ENCODE measurements around the gene LHFPL2.

LHFPL2 gene

DNA sequence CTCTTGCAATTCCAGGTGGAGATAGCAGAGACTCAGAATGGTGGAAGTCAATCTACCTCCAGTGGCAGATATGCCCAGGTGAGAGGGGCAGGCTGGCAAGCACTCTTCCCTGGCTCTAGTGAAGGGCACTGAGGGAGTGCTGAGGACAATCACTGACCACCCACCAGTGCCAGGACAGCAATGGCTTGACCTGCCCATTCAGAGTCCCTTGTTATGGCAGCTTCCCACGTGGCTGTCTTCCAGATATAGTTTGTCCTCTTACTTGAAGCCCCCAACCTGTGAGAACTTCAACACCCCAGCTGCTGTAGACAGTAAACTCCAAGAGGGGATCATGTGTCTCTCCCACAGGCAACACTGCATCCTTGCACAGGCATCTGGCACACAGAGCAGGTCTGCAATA lies 104.7 kb downstream of the LHFPL2 start:
- DNase-seq (ENCODE audit: low read depth) = no peak

DNA sequence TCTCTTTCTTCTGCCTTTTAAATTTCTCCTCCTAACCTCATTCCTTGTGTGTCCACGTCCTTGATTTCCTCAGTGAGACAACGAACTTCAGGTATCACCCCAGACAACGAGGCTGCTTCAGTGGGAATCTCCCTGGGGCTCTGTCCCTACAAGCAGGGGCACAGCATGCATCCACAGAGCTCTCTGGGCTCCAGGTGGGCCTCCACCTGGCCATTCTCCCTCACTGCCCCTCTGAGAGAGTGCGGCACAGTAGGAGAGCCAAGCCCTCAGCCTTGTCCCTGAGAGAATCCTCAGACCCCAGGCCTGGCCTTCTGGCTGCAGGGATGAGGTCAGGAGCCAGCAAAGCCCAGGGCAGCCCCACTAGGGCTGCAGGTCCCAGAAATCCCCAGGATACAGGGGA lies 105.3 kb downstream of the LHFPL2 start:
- no peak for DNase-seq (ENCODE audit: low read depth)

DNA sequence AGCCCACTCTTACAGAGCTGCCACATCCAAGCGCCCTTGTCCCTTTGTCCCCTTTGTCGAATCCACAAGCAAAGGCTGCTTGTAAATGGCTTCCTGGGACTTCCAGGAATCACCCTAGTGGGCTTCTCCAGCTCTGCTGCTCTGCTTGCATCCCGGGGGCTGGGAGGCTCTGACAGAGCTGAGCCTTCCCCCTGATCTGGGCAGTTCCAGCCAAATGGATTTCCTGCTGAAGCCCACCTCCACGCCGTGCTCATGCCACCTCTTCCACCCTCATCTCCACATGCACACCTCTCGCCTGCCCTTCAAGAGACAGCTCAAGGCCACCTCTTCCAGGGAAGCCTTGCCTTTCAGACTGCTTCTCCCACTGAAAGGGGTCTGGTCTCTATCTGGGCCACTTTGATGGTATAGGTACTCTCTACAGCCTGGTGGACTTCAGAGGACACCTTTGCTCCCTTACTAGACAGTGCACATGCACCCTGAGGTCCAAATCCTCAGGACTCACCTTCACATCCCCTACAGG lies 106.2 kb downstream of the LHFPL2 start:
- no peak for DNase-seq (ENCODE audit: low read depth)

DNA sequence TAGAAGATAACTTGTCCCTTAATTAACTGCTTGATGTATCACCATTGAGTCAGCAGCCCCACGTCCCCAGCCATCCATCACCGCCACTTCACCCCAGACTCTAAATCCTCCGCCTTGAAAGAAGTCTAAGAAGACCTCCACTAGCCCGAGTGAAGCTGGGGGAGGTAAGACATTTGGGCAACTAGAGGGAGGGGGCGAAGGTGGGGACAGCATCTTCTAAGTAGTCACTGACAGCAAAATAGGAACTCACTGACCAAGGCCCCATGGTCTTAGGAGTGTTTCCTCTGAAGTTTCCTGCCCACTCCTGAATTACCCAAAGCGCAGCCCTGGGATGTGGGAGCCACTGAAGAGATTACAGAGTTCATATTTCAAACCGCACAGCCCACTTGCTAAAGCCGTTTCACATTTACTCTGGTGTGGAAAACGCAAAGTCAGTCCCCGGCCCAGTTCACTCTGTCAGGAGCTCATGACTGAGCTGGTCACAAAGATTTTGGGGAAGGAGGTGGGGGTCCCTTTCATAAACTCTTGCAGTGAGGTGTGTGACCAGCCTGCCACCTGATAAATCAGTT lies 107.4 kb downstream of the LHFPL2 start:
- DNase-seq (ENCODE audit: low read depth) = no peak

DNA sequence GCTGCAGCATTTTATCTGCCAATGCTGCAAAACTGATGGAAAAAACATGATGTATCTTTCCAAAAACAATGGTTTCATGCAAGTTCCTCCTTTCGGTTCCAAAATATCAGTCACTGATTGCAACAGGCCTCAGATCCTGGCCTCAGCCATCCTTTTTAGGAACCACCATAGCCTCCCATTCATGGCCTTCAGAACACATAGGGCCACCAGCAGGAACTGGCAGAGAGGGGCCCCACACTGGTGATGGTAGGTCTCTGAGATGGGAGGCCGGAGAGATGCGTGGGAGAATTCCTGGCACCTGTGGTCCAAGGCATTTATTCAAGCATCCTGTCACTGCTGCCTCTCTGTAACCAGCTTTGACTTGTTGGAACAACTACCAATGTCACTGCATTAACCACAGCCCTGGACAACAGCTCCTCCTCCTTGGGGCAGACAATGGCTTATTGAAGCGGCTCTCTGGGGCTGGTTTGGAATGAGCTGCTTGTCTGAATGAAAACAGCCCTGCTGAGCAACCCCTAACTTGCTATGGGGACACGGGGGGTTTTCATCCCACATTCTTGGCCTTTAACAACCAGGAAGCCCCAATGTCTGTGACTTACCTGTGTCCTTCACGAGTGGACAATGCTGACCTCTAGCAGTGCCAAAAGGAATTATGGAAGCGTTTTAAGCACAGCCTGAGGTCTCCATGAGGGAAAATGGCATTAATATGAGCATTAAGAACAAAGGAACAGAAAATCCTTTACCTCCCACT lies 108.1 kb downstream of the LHFPL2 start:
- DNase-seq (ENCODE audit: low read depth) = no peak

DNA sequence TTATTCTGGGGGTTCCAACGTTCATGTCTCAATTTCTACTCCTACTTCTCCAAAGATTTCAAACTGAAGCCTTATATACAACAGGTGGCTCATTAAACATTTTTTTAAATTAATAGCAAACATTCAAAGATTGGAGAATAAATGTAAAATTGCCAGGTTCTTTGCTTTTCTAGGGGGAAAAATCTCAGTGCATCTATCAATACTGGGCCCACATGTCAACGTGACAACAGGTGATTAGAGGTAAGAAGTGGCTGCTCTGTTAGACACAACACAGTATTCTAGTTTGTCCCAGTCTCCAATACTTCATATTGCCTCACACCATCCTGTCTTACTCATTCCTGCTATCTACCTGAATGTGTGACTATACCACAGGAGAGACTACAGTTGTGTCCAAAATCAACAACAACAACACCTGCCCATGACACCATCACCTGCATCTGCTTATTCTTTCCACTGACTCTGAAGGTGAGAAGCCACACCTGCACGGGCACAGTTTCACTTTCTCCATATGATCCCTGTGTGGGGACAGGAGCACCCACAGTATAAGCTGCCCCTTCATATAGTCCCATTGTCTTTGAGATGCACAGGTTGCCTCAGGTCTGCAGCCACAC lies 110.2 kb downstream of the LHFPL2 start:
- no peak for DNase-seq (ENCODE audit: low read depth)

DNA sequence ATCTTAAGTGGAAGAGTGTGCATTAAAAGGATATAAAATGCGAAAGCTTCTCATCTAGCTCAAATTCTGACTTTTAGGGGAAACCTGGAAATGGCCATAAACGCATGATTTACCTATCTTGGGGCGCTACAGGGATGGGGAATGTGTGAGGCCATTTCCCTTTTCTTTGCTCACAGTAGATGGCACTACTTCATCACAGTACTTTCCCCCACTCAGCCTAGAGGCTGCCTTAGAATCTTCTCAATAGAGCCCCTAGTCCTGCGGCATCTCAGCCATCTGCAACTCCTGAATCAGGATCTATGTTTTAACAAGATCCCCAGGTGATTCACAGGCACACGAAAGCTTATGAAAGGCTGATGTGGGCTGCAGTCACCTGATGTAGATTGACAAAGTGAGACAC lies 110.8 kb downstream of the LHFPL2 start:
- DNase-seq (ENCODE audit: low read depth) = no peak

DNA sequence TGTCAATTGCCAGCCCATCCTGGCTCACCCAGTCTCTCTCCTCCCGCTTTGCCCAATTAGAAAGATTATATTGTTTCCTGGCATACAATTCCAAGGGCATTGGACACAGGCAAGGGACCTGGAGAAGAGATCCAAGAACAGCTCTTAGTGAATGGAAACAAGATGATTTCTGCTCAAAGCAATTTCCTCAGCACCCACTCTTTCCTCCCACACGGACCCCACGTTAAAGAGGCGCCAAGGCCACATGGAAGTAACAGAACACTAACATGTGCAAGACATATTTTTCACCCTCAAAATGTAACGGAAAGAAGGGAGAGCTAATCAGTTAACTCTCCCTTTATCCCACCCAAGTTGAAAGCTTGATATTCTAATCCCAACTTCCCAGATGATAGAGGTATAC lies 111.2 kb downstream of the LHFPL2 start:
- DNase-seq (ENCODE audit: low read depth) = no peak

DNA sequence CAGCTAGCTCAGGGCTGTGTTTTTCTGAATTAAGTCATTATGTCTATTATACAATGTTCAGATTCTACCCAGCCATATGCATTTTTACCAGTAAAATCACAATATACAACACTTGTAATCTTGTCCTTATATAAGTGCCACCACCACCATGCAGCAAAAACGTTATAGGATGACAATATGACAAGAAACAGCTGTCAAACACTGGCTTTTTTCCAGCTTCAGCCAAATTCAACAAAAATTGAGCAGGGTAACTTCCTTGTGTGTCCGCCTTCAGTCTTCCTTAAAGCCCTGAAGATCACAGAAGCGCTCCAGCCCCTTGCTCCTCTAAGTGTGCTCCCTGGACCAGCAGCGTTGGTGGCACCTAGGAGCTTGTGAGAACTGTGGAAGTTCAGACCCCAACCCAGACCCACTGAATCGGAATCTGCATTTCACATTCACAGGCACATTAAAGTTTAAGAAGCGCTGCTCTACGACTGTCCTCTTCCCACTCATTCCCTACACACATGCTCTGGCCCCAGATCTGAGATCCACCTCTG lies 111.8 kb downstream of the LHFPL2 start:
- no peak for DNase-seq (ENCODE audit: low read depth)

DNA sequence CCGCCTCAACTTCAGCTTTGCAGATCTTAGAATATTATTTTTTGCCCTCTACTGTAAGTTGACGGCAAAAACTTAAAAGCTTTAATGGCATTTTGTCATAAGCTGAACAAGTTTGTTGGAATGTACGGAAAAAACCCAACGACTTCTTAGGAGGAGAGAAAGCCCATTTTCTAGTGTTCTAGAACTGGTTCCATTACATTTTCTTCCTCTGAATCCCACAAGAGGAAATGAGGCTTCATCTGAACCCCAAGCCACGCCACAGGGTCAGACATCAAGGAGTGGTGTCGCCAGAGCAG lies 113.7 kb downstream of the LHFPL2 start:
- no peak for DNase-seq (ENCODE audit: low read depth)

DNA sequence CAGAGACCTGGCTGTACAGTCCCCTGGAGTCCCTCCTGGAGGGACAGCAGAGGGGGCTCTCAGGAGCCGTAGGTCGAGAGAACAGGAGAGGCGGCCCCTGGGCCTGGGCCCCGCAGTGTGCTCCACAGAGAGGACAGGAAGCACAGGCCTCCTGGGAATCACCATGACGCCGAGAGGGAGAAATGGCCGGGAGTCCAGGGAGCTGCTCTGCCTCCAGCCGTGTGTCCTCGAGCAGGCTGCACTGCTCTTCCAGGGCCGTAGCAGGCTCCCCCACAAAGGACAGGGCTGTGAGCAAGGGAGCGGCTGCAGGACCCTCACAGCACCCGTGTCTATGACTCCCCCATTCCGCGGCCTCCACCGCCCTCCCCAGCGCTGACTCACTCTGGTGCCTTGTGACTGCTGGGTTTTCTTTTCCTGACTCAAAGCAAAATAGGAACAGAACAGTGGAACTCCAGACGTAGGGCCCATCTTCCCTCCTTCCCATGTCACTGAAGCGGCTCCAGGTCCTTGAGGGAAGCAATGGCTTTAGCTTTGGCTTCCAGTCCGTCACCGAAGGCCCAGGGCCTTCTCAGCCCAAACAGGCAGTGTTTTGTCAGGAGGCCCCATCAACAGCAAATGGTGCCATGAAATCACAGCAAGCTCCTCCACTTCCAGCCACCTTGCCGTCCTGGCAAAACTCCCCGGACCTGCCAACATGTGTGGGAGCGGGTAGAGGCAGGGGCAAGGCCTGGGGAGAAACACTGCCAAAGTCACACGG lies 114.2 kb downstream of the LHFPL2 start:
- DNase-seq (ENCODE audit: low read depth) = no peak

DNA sequence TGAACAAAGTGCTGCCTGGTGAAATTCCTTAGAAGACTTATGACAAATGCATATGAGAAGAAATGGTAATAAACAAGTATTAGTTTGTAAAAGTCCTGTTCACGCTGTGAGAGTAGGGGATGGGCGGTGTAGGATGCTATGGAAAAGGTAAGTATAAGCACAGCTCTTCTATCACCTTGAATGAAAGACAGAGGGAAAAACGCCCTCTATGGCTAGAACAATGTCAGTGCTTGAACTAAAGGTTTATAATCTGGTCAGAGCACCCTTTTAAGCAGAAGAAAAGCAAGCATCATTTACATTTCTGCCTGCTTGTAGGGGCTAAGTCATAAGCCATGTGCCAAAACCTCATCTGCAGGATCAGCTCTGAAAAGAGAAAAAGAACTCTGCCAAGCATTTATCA lies 115.2 kb downstream of the LHFPL2 start:
- no peak for DNase-seq (ENCODE audit: low read depth)

DNA sequence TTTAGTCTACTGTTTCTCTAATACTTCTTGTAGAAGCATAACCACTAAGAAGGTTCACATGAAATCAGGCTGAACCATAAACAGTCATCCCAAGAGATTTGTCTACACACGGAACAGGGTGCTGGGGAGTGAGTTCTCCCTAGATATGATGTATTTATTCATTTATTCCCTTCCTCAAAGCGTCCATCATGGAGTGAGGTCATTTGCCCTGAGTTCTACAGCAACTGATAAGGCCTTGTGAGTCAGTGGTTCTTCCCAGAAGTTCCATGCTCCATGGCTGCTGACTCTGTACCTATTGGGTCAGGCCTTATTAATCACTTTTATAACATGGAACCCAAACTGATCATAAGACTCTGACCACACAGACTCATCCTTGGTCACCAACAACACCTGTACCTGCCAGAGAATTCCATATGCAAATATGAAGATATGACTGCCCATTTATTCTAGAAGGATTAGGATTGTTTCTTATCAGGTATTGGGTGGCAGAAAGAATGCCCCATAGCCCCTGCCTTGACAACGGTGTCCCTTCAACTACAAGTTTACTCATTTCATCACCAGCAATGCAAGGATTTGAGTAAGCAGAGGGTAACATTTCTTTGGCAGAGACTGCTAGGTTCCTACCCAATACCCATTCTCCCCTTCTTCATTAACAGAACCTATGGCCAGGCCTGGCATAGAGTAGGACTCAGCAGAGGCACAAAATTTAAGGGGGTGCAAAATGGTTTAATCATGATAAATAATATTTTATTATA lies 118.1 kb downstream of the LHFPL2 start:
- no peak for DNase-seq (ENCODE audit: low read depth)

DNA sequence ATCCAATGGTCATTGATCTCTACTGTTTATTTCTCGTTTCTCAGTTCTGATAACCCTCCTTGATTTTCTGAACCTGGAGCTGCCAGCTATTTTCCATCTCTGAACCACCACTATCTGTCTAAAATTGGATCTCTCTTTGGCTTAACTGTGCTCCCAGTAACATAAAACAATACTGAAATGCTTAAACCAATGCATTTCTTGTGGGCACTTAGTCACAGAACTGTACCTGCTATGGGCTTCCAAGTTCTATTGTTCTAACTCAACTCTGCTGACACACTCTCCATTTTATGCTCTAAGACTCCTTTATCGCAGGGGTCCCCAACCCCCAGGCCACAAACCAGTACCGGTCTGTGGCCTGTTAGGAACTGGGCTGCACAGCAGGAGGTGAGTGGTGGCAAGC lies 120.6 kb downstream of the LHFPL2 start:
- DNase-seq (ENCODE audit: low read depth) = no peak

DNA sequence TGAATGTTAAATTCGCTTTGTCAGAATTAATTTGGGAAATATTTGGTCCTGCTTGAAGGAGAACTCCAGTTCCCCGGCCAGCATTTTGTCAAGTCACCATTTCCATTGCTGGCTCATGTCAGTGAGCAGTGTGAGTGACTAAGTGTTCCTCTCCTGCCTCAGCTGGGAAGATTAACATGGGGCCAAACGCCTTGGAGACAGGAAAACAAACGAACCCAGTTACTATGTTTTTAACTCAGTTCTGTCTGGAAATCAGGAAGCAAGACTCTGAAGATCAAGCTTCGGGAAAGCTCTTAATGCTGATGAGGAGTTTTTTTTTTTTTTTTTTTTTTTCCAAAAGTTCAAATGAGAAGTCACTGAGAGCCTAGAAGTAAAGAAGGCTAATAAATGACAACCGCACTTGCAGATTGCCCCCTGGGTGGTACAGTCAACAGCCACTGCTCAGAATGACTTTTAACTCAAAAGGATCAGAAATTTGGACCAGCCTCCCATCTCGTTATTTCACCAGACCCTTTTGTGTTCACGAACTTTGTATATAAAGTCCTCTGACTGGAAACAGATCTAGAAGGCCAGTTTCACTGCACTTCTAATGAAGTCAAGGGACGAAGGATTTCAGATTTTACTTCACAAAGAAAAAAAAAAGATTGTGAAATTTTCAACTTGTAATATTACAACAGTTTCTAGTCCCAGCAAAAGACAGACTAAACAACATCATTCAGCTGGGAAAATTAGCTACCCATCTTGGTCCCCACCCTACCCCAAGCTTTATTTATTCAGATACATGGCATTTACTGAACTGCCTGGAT lies 121.3 kb downstream of the LHFPL2 start:
- DNase-seq (ENCODE audit: low read depth) = no peak

DNA sequence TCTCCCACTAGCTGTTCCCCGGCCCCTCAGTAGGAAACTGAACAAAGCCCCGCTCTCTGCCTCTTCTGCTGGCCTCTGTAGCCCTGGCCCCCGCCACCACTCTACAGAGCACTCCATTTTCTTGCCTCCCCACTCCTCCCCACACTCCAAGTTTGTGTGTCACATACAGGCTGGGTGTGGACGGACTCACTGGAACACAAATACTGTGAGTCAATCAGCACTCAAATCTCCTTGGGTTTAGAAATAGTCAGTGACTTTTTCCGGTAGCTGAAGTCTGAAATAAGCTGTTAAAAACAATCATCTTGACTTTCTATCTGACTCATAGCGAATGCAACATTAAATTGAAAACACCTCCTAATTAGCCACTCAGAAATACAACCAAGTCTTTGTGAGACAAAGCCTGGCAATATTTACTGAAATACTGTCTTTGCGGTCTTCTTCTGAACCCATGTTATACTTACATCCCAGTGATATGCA lies 122.5 kb downstream of the LHFPL2 start:
- DNase-seq (ENCODE audit: low read depth) = no peak

DNA sequence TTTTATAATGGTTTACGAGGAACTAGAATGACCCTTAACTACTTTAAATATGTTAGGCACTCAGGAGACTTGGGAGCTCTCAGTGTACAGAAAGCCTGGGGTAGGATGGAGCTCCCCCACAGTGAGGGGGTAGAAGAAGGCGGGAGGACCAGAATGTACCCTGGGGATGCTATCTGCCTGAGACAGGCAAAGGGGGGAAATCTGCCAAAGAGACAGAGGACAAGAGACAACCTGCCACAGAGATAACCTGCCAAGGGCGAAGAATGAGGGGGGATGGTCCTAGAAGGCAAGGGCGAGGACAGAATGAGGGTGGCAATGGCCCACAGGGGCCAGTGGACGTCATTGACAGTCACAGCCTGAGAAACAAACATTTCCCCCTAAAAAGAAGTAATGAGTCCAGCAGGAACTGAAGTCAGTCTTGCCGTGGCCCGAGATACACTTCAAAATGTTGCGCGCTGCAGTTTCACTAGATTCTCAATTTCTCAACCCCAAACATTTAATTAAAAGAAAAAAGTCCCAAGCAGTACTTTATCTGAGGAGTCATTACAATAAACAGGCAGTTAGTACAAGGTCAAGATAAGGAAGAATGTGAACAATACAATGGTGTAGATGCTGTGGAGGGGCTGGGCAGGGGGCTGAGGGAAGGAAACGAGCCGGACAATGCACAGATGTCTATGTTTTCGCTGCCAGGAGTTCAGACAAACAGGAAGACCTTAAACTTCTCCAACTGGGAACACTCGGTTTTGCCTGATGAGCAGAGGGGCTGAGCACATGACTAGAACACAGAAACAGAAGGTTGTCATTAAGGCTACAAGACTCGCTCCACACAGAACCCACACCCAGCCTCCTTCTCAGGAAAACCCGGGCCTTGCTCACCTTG lies 125.0 kb downstream of the LHFPL2 start:
- DNase-seq (ENCODE audit: low read depth) = no peak

DNA sequence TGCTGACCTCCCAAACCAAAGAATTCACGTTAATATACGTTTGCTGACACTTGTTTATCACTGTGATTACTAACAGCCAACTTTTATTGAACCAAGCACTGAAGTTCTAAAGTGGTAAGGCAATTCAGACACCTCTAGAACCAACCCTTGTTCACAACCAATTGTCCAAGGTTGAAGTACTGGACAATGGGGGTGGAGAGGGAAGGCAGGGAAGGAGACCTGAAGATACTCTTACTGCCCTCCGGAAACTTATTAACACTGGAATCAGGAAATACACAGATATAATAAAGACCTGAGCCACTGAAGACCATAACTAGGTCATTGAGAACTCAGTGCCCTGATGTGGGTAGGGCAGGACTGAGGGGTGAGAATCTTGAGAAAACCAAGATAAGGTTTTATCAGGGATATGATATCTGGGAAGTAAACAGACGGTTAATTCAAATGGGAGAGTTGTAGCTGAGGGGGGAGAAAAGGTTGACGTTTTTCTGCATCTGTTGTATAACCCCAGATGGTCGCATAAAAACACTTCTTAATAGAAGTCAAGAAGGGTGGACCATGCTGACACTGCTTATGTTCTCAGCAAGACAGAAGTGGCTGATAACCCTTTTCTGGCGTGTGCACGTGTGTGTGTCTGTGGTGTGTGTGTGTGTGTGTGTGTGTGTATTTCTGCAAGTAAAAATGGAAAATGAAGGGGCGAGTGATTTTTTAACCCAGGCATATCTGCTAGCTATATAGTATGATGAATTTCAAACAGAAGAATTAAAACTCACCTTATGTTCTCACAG lies 125.9 kb downstream of the LHFPL2 start:
- no peak for DNase-seq (ENCODE audit: low read depth)

DNA sequence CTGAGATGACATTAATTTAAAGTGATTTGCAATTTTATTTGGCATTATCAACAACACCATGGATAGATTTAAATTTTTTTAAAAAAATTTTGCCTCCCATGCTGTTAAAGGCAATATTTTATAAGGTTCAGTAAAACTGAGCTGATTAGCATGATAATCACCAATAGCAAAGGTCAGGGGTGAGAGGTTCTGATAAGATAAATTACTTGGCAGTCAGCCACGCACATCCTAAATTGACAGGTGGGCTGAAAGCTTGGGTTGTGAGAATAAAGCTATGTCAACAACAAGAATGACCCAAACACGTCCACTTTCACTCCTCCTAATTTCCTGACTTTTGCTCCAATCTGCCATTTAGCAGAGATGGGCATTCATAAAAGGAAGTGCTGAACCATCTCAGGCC lies 127.1 kb downstream of the LHFPL2 start:
- no peak for DNase-seq (ENCODE audit: low read depth)

Measured in stimulated activated CD8-positive, alpha-beta memory T cell treated with anti-CD3 and anti-CD28 coated beads, Interleukin-15, amount 100 ng/mL, for 1 hour (primary cell).